ENCODE data around the gene NCCRP1. TPM values are rescaled to one million over a fixed set of nuclear protein-coding genes. Genes with fewer than 3 reads are reported as not detected.

NCCRP1 gene
- total RNA-seq, 2 donors from 2014 or later, result not detected

DNA sequence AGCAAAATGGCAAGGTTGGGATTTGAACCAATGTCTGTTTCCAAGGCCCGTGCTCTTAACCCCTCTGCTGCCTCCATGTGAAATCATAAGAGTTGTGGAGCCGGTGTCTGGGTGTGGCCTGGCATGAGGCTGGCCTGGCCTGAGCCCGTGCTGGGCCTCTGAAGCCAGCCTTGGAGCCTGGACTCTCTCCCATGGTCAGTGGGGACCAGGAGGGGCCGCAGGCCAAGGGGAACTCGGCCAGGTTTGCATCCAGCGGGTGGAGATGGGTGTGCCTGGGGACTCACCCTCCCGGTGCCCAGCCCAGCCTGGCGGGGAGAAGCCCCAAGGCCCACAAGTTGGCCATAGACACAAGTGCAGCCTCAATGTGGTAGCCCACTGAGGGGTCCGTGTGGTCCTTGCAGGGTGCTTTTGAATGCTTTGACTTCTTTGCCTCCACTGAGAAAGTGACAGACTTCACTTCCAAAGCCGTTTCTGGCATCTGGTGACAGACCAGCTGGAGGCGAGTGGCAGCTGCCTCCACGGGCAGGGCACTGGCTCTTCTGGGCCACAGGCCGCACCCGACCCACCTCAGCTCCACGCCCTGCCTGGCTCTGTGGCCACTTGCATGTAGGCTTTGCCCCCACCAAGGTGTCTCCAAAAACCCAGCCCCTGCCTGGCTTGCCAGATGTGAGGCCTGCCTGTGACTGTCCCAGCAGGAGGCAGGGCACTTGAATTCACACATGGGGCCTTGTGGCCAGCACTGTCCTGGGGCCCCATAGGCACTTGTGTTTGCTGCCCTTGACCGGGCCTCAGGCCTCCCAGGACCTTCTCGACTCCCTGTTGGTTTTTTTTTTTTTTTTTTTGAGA lies 26.2 kb upstream of the NCCRP1 start:
- H3K9ac ChIP-seq (ENCODE audit: low read depth in 2 of 2, low read length in 2 of 2), result no peak overlapping the region
- no peak overlapping the region for H3K27ac ChIP-seq
- no peaks in the 10 kb centered on the region for H3K9me3 ChIP-seq
- intact Hi-C loops (cut with DNase I), result no loop called here
- peaks cover 10% of the 10 kb centered on the region for H3K4me1 ChIP-seq
- peaks cover 11% of the 10 kb centered on the region for H3K36me3 ChIP-seq
- H3K27me3 ChIP-seq, result no peaks in the 10 kb centered on the region
- H3K4me3 ChIP-seq, result no peak overlapping the region
- TF ChIP-seq CTCF (IDR thresholded peaks at IDR 0.05), result no peak
- no peak for DNase-seq

DNA sequence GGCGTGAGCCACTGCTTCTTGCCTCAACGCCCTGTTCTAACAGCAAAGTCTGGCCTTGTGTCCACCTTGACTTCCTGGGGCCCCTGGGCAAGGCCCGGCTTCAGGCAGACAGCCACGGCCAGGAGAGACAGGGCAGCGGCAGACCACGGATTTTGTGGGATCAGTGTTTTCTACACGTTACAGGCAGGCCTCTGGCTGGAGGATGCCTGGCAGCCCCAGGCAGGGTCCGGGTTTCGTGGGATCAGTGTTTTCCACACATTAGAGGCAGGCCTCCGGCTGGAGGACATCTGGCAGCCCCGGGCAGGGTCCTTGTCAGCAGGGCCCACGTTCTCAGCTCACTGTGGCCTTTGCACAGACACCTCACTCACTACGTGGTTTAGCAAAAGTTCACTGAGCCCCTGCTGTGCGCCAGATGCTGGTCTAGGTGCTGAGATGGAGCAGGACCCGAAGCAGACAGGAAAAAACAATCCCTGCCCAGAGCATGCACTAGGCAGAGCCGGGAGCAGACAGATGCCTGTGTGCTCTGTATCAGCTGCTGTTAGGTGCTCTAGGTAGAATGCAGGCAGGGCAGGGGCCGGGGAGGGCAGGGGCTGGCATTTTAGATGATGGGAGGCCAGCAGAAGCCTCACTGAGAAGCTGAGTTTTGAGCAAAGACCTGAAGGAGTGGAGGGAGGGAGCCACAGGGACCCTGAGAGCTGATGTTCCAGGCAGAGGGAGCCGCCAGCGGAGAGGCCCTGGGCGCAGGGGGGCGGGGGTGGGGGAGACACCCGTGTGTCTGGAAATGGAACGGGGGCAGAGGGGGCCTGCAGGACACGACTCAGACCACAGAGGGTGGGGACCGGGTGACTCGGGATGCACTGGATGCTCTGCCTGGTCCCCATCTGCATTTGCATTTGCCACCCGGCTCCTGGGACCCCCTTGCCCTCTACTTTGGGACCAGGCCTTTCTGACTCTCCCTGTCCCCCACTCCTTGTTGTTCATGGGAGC lies 25.0 kb upstream of the NCCRP1 start:
- Histone ChIP-seq H3K4me1 (peaks cover 2% of the 10 kb centered on the region), H3K36me3 (peaks cover 11% of the 10 kb centered on the region), H3K4me3 (no peak overlapping the region), H3K9me3 (no peaks in the 10 kb centered on the region), H3K27ac (no peak overlapping the region), H3K27me3 (no peaks in the 10 kb centered on the region), H3K9ac (ENCODE audit: low read depth in 2 of 2, low read length in 2 of 2) (no peak overlapping the region)
- intact Hi-C loops (cut with DNase I), result no loop called here
- no peak for TF ChIP-seq CTCF (IDR thresholded peaks at IDR 0.05)
- DNase-seq, result no peak

DNA sequence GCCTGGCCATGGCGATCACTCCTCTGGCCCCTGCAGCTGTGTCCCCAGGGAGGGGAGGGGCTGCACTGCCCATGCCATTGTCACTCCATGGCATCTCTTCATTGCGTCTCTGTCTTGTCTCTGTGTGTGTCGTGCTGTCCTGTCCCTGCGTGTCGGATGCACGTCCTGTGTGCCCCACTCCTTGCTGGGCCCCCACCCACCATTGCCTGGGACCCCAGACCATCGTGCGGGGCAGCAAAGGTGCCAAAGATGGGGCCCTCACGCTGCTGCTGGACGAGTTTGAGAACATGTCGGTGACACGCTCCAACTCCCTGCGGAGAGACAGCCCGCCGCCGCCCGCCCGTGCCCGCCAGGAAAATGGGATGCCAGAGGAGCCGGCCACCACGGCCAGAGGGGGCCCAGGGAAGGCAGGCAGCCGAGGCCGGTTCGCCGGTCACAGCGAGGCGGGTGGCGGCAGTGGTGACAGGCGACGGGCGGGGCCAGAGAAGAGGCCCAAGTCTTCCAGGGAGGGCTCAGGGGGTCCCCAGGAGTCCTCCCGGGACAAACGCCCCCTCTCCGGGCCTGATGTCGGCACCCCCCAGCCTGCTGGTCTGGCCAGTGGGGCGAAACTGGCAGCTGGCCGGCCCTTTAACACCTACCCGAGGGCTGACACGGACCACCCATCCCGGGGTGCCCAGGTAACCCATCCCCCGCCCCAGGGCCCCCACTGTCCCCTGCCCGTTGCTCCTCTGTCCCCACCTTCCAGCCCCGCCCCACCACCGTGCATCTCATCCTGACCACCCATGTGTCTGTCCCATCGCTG lies 23.9 kb upstream of the NCCRP1 start:
- Histone ChIP-seq H3K4me3 (no peak overlapping the region), H3K9me3 (no peaks in the 10 kb centered on the region), H3K9ac (ENCODE audit: low read depth in 2 of 2, low read length in 2 of 2) (no peak overlapping the region), H3K4me1 (no peaks in the 10 kb centered on the region), H3K27me3 (no peaks in the 10 kb centered on the region), H3K36me3 (peaks cover 14% of the 10 kb centered on the region), H3K27ac (no peak overlapping the region)
- no peak for DNase-seq
- intact Hi-C loops (cut with DNase I), result no loop called here
- no peak for TF ChIP-seq CTCF (IDR thresholded peaks at IDR 0.05)

DNA sequence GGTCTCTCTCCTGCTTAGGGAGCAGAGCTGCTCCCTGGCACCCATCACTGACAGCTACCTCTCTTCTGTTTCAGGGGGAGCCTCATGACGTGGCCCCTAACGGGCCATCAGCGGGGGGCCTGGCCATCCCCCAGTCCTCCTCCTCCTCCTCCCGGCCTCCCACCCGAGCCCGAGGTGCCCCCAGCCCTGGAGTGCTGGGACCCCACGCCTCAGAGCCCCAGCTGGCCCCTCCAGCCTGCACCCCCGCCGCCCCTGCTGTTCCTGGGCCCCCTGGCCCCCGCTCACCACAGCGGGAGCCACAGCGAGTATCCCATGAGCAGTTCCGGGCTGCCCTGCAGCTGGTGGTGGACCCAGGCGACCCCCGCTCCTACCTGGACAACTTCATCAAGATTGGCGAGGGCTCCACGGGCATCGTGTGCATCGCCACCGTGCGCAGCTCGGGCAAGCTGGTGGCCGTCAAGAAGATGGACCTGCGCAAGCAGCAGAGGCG lies 23.2 kb upstream of the NCCRP1 start:
- no peak overlapping the region for H3K4me3 ChIP-seq
- peaks cover 17% of the 10 kb centered on the region for H3K36me3 ChIP-seq
- no peak overlapping the region for H3K27ac ChIP-seq
- no peaks in the 10 kb centered on the region for H3K27me3 ChIP-seq
- H3K9ac ChIP-seq (ENCODE audit: low read depth in 2 of 2, low read length in 2 of 2), result no peak overlapping the region
- no peaks in the 10 kb centered on the region for H3K4me1 ChIP-seq
- no peaks in the 10 kb centered on the region for H3K9me3 ChIP-seq
- no peak for DNase-seq
- TF ChIP-seq CTCF (IDR thresholded peaks at IDR 0.05), result no peak
- intact Hi-C loops (cut with DNase I), result no loop called here

DNA sequence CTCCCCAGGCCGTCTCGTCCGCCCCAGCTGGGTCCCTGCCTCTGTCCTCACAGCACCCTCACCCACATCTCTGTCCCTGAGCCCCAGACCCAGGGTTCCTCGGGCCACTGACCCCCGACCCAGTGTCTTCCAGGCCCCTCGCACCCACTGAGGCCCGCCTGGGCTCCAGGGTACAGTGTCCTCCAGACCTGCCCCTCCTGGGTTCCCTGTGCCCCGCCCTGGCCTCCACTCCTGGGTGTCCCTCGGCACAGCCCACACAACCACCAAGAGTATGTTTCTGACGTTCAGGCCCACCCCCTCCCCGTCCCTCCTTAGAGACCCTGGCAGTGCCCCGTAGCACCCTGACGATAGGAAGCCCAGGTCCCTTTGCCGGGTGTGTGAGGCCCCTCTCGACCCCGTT lies 22.6 kb upstream of the NCCRP1 start:
- TF ChIP-seq CTCF (IDR thresholded peaks at IDR 0.05), result no peak
- Histone ChIP-seq H3K9ac (ENCODE audit: low read depth in 2 of 2, low read length in 2 of 2) (no peak overlapping the region), H3K4me1 (no peaks in the 10 kb centered on the region), H3K27me3 (no peaks in the 10 kb centered on the region), H3K9me3 (no peaks in the 10 kb centered on the region), H3K4me3 (no peak overlapping the region), H3K36me3 (peaks cover 17% of the 10 kb centered on the region), H3K27ac (no peak overlapping the region)
- intact Hi-C loops (cut with DNase I), result no loop called here
- DNase-seq, result no peak

Data from colonic mucosa (tissue), 4 donors.